ENCODE results near the gene PSMB11.
A peak's percentile ranks its signal among the peaks of the same experiment; 100 is the strongest.

- TF ChIP-seq CTCF (IDR thresholded peaks at IDR 0.05; ENCODE audit: poor library complexity) (peak; percentile 27), EZH2 (IDR thresholded peaks at IDR 0.05; ENCODE audit: borderline replicate concordance) (no peak)
Observed at GRCh38 chr14:23006544-23007419, 35.2 kb upstream of the PSMB11 start.

All from hepatocyte (in vitro differentiated cells).